ENCODE data around the gene DUSP12. TPM values are rescaled to one million over a fixed set of nuclear protein-coding genes. Genes with fewer than 3 reads are reported as not detected.

Gene DUSP12
- polyA plus RNA-seq, 1 of the 3 experiments (the other 2 are of a cell fraction), result 41.7 TPM

DNA sequence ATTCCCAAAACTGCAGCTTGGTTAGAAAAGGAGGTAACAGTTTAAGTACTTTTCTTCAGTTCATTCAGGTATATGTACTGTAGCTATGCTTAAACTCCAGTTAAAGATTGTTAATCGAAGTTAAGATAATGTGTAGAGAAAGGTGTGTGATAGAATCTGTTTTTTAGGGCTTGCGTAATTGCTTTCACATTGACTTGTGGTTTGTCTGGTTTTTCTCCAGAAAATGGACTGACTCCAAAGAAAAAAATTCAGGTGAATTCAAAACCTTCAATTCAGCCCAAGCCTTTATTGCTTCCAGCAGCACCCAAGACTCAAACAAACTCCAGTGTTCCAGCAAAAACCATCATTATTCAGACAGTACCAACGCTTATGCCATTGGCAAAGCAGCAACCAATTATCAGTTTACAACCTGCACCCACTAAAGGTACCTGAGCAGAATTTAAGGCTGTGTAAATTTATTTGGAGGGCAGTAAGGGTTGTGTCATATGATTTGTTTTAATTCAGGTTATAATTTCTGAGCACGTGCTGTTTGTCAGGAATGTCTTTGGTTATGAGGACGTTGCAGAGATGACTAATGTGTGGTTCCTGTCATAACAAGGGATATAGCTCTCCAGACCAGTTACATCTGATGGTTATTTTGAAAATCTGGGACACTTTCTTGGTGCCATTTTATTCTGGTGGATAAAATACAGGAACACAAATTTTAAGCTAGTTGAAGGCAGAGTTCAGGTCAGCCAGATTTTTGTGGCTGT, 42.5 kb downstream of the DUSP12 start:
- TF ChIP-seq, protein P1, sequence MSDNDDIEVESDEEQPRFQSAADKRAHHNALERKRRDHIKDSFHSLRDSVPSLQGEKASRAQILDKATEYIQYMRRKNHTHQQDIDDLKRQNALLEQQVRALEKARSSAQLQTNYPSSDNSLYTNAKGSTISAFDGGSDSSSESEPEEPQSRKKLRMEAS (IDR thresholded peaks at IDR 0.05; ENCODE audit: low read depth), result no peak
- peak; percentile 36; the same call in 1 of the 2 replicates for TF ChIP-seq POLR2AphosphoS5 (IDR thresholded peaks at IDR 0.05; ENCODE audit: low read depth, low read length)
- TF ChIP-seq RFX5 (IDR thresholded peaks at IDR 0.05; ENCODE audit: low read length), result no peak
- TF ChIP-seq, protein P2, sequence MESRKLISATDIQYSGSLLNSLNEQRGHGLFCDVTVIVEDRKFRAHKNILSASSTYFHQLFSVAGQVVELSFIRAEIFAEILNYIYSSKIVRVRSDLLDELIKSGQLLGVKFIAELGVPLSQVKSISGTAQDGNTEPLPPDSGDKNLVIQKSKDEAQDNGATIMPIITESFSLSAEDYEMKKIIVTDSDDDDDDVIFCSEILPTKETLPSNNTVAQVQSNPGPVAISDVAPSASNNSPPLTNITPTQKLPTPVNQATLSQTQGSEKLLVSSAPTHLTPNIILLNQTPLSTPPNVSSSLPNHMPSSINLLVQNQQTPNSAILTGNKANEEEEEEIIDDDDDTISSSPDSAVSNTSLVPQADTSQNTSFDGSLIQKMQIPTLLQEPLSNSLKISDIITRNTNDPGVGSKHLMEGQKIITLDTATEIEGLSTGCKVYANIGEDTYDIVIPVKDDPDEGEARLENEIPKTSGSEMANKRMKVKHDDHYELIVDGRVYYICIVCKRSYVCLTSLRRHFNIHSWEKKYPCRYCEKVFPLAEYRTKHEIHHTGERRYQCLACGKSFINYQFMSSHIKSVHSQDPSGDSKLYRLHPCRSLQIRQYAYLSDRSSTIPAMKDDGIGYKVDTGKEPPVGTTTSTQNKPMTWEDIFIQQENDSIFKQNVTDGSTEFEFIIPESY (IDR thresholded peaks at IDR 0.05; ENCODE audit: borderline replicate concordance, low read depth), result no peak
- TF ChIP-seq PBX3 (IDR thresholded peaks at IDR 0.05), result 0 out of 2 replicates have a peak, but pooled peaks have one; percentile 18
- TF ChIP-seq RXRA (IDR thresholded peaks at IDR 0.05; ENCODE audit: borderline replicate concordance, low read depth), result no peak
- TF ChIP-seq TCF12 (IDR thresholded peaks at IDR 0.05), result peak; percentile 80
- TF ChIP-seq MEF2A (IDR thresholded peaks at IDR 0.05; ENCODE audit: borderline replicate concordance, low read depth), result no peak
- no peak for TF ChIP-seq MXI1 (IDR thresholded peaks at IDR 0.05; ENCODE audit: low read depth, low read length)
- H3K9me3 ChIP-seq, result no peaks in the 10 kb centered on the region
- H3K4me1 ChIP-seq (ENCODE audit: control insufficient read depth in 1 of 2, insufficient read depth in 2 of 2, low read depth in 1 of 2, low read length in 1 of 2), result peaks cover 0 to 4% of the 10 kb centered on the region in 2 experiments; a peak in 2 of 4 replicates
- no peak for DNase-seq
- peaks cover 47 to 69% of the 10 kb centered on the region in 2 experiments for H3K36me3 ChIP-seq (replicated peaks in 1 of 2; ENCODE audit: control insufficient read depth in 1 of 2, insufficient read depth in 2 of 2, low read length in 1 of 2)
- CTCF ChIA-PET, result interaction anchor here (0.6 to 8.5 kb wide), 44 partner anchors 8 to 607 kb away, joined by 3 to 263 read pairs (median 4); partner anchors contain the start of genes NOS1AP and OLFML2B
- H3K9ac ChIP-seq, result no peak overlapping the region
- H3K9me2 ChIP-seq, result no peaks in the 10 kb centered on the region
- no peaks in the 10 kb centered on the region for H3K79me2 ChIP-seq (ENCODE audit: insufficient read depth)
- H4K20me1 ChIP-seq (ENCODE audit: insufficient read depth), result no peaks in the 10 kb centered on the region
- no peak overlapping the region for H3K4me2 ChIP-seq
- H3K27me3 ChIP-seq (ENCODE audit: insufficient read depth), result no peaks in the 10 kb centered on the region
- peaks cover 3% of the 10 kb centered on the region for H3F3A ChIP-seq (replicated peaks; ENCODE audit: insufficient read depth)
- POLR2A ChIA-PET, result interaction anchor here (0.6 to 1.6 kb wide), 2 partner anchors 245 to 246 kb away, joined by 3 to 4 read pairs; no protein-coding TSS in a partner anchor
- H3K4me3 ChIP-seq (ENCODE audit: low read depth in 2 of 2, low read length in 1 of 2), result no peak overlapping the region
- H2AFZ ChIP-seq (ENCODE audit: low read depth), result no peak overlapping the region
- WGBS (ENCODE audit: low lambda C conversion rate), result 66% methylated on average over 5 of the region's 5 CpGs
- peak overlapping the region; percentile 3 to 31; a peak in 1 of 4 replicates for H3K27ac ChIP-seq (ENCODE audit: low read depth in 2 of 2, low read length in 1 of 2)

DNA sequence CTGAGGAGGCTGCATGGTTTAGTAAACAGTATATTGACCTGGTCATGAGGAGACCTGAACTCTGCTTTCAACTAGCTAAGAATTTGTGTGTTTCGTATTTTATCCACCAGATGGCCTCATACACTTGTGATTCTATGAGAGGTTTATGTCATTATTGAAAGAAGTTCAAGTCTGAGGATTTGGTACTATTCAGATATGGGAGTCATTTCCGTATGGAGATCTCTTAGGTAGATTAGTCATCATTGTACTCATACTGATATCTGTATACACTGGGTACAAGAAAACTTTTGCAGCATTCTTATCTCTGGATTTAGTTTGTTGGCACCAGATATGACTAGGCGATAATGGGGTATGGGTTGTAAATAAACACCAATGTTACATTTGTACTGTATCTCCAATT, 43.2 kb downstream of the DUSP12 start:
- no peaks in the 10 kb centered on the region for H3K79me2 ChIP-seq (ENCODE audit: insufficient read depth)
- peaks cover 0 to 4% of the 10 kb centered on the region in 2 experiments; a peak in 2 of 4 replicates for H3K4me1 ChIP-seq (ENCODE audit: control insufficient read depth in 1 of 2, insufficient read depth in 2 of 2, low read depth in 1 of 2, low read length in 1 of 2)
- ChIA-PET POLR2A (interaction anchor here (1.6 kb wide), 1 partner anchor 244 kb away, joined by 4 read pairs; no protein-coding TSS in a partner anchor), CTCF (interaction anchor here (0.6 to 8.5 kb wide), 47 partner anchors 9 to 606 kb away, joined by 3 to 263 read pairs (median 4); partner anchors contain the start of genes NOS1AP and OLFML2B)
- no peak overlapping the region for H3K4me3 ChIP-seq (ENCODE audit: low read depth in 2 of 2, low read length in 1 of 2)
- H3F3A ChIP-seq (replicated peaks; ENCODE audit: insufficient read depth), result peaks cover 3% of the 10 kb centered on the region
- peak; percentile 34 for DNase-seq
- no peak overlapping the region for H3K9ac ChIP-seq
- peaks cover 43 to 65% of the 10 kb centered on the region in 2 experiments for H3K36me3 ChIP-seq (replicated peaks in 1 of 2; ENCODE audit: control insufficient read depth in 1 of 2, insufficient read depth in 2 of 2, low read length in 1 of 2)
- no peak overlapping the region for H3K4me2 ChIP-seq
- H4K20me1 ChIP-seq (ENCODE audit: insufficient read depth), result no peaks in the 10 kb centered on the region
- no peaks in the 10 kb centered on the region for H3K9me2 ChIP-seq
- H3K27me3 ChIP-seq (ENCODE audit: insufficient read depth), result no peaks in the 10 kb centered on the region
- H3K27ac ChIP-seq (ENCODE audit: low read depth in 2 of 2, low read length in 1 of 2), result peak overlapping the region in 1 of 2 experiments; percentile 31; a peak in 1 of 4 replicates
- no peak overlapping the region for H2AFZ ChIP-seq (ENCODE audit: low read depth)
- WGBS (ENCODE audit: low lambda C conversion rate), result 35% methylated on average over 3 of the region's 3 CpGs
- no peaks in the 10 kb centered on the region for H3K9me3 ChIP-seq
- TF ChIP-seq USF1 (IDR thresholded peaks at IDR 0.05; ENCODE audit: borderline replicate concordance, low read depth) (no peak), MEF2A (IDR thresholded peaks at IDR 0.05; ENCODE audit: borderline replicate concordance, low read depth) (no peak), REST (IDR thresholded peaks at IDR 0.05; ENCODE audit: low read depth, low read length) (no peak), GABPA (IDR thresholded peaks at IDR 0.05; ENCODE audit: low read depth) (no peak), NRF1 (IDR thresholded peaks at IDR 0.05; ENCODE audit: low read depth, low read length) (no peak), ELF1 (IDR thresholded peaks at IDR 0.05) (no peak), JUND (IDR thresholded peaks at IDR 0.05) (no peak), RFX5 (IDR thresholded peaks at IDR 0.05; ENCODE audit: low read length) (no peak), POLR2AphosphoS5 (IDR thresholded peaks at IDR 0.05; ENCODE audit: low read depth, low read length) (no peak), YY1 (IDR thresholded peaks at IDR 0.05; ENCODE audit: low read depth) (no peak), EZH2phosphoT487 (IDR thresholded peaks at IDR 0.05; ENCODE audit: borderline replicate concordance, low read depth) (no peak), EP300 (IDR thresholded peaks at IDR 0.05; ENCODE audit: borderline replicate concordance in 1 of 2, low read depth in 1 of 2, low read length in 1 of 2) (0 out of 4 replicates have a peak, but pooled peaks of 1 of the 2 experiments have one; percentile 5)

Data from SK-N-SH (cell line).